H1 (cell line): ENCODE measurements around the gene CACNA2D3.

ENCODE experiments used
- CHD2 ChIP-seq: IDR thresholded peaks from 2 replicates; pipeline ENCODE4 v1.6.1; 2012; ENCODE audit warnings: low read length, improper control_type of control experiment
- CTCF ChIP-seq, 3 experiments: IDR thresholded peaks; 1 replicate in 2 of 3; 2 replicates in 1 of 3; pipeline versions ENCODE4 v1.5.1 to v1.6.1; 2011; ENCODE audit warnings: low read length in 3 of 3, mild to moderate bottlenecking in 3 of 3, inconsistent platforms in 2 of 3, low read depth in 1 of 3, moderate library complexity in 1 of 3; ENCODE audit not compliant: insufficient read depth in 1 of 3; ENCODE audit errors: control extremely low read depth in 1 of 3
- EZH2 ChIP-seq: fragments of 200-600 bp; sonication (generic); IDR thresholded peaks from 2 replicates; pipeline ENCODE4 v1.7.1; 2012; ENCODE audit warnings: low read depth, mild to moderate bottlenecking, moderate library complexity, low read length, inconsistent platforms; ENCODE audit not compliant: severe bottlenecking
- MAFK ChIP-seq: IDR thresholded peaks from 2 replicates; pipeline ENCODE4 v1.6.1; 2012; ENCODE audit warnings: low read depth, mild to moderate bottlenecking, improper control_type of control experiment, low read length
- MAX ChIP-seq: IDR thresholded peaks from 2 replicates; pipeline ENCODE4 v1.6.1; 2012; ENCODE audit warnings: inconsistent platforms
- SRF ChIP-seq: IDR thresholded peaks from 2 replicates; pipeline ENCODE4 v1.6.1; 2011; ENCODE audit warnings: mild to moderate bottlenecking, low read depth, low read length, moderate library complexity

GRCh38 chr3:54917174-54917573, 794.8 kb downstream of the CACNA2D3 start:
- TF ChIP-seq MAFK (no peak), SRF (no peak), CTCF (IDR thresholded peaks at IDR 0.05; ENCODE audit: control extremely low read depth in 1 of 3, insufficient read depth in 1 of 3, low read depth in 1 of 3, low read length in 3 of 3) (no peak), EZH2 (no peak), MAX (no peak), CHD2 (no peak)
